Spleen (tissue), 7 donors: ENCODE data around the gene NUP210.

Source experiments
- CTCF ChIP-seq, 11 experiments: fragments of 200-600 bp in 7 of 11; fragments of 450-650 bp in 4 of 11; sonication (generic) in 4 of 11; IDR thresholded peaks in 8 of 11; conservative IDR thresholded peaks in 3 of 11; 1 replicate in 7 of 11; 2 replicates in 4 of 11; pipeline versions ENCODE4 v1.4.0 to v1.8.0; 2016 to 2021; ENCODE audit warnings: antibody characterized with exemption in 11 of 11, inconsistent platforms in 4 of 11, mild to moderate bottlenecking in 1 of 11
- POLR2A ChIP-seq, 3 donors: fragments of 450-650 bp; IDR thresholded peaks; one replicate each; pipeline ENCODE4 v1.5.1; 2017; ENCODE audit warnings: antibody characterized with exemption in 3 of 3, mild to moderate bottlenecking in 1 of 3
- POLR2AphosphoS5 ChIP-seq, 3 donors: sonication (generic); formaldehyde crosslinking; IDR thresholded peaks; one replicate each; pipeline ENCODE4 v1.5.1; 2017; ENCODE audit warnings: antibody characterized with exemption in 3 of 3
- donor health status: DM: no; HTN: no; CAD: no; lungs with moderate emphysema.
- donor health status: DM: no; HTN: no; CAD: no.
- donor health status: DM: no; HTN: no; CAD: no.

- TF ChIP-seq CTCF (IDR thresholded peaks at IDR 0.05 in 8 of 11, conservative IDR thresholded peaks at IDR 0.05 in 3 of 11) (no peak), POLR2A (IDR thresholded peaks at IDR 0.05) (no peak), POLR2AphosphoS5 (IDR thresholded peaks at IDR 0.05) (no peak)
These were observed 97.8 kb downstream of the NUP210 start for GRCh38 chr3:13322324-13322723.
